WI38 (cell line): Measurements from ENCODE around the gene MTUS2.

Source experiments
- H3K4me3 ChIP-seq: 2 replicates; pipeline ENCODE4 v1.5.1; 2011; ENCODE audit warnings: low read depth, mild to moderate bottlenecking, control low read depth, low read length
- TF ChIP-seq, protein P1 (sequence below): IDR thresholded peaks from 2 replicates; pipeline ENCODE4 v1.5.1; 2012; ENCODE audit warnings: low read depth, mild to moderate bottlenecking, control low read depth, low read length

Gene MTUS2

GRCh38 chr13:28918030-28918429 is 97.9 kb downstream of the MTUS2 start:
- TF ChIP-seq, protein P1, sequence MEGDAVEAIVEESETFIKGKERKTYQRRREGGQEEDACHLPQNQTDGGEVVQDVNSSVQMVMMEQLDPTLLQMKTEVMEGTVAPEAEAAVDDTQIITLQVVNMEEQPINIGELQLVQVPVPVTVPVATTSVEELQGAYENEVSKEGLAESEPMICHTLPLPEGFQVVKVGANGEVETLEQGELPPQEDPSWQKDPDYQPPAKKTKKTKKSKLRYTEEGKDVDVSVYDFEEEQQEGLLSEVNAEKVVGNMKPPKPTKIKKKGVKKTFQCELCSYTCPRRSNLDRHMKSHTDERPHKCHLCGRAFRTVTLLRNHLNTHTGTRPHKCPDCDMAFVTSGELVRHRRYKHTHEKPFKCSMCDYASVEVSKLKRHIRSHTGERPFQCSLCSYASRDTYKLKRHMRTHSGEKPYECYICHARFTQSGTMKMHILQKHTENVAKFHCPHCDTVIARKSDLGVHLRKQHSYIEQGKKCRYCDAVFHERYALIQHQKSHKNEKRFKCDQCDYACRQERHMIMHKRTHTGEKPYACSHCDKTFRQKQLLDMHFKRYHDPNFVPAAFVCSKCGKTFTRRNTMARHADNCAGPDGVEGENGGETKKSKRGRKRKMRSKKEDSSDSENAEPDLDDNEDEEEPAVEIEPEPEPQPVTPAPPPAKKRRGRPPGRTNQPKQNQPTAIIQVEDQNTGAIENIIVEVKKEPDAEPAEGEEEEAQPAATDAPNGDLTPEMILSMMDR, result no peak
- H3K4me3 ChIP-seq, result no peak overlapping the region

- TF ChIP-seq, protein P1, result no peak
- no peak overlapping the region for H3K4me3 ChIP-seq
These were observed 102.2 kb downstream of the MTUS2 start for GRCh38 chr13:28922341-28922740.

GRCh38 chr13:28935104-28935503 is 115.0 kb downstream of the MTUS2 start:
- no peak overlapping the region for H3K4me3 ChIP-seq
- TF ChIP-seq, protein P1, result no peak

DNA sequence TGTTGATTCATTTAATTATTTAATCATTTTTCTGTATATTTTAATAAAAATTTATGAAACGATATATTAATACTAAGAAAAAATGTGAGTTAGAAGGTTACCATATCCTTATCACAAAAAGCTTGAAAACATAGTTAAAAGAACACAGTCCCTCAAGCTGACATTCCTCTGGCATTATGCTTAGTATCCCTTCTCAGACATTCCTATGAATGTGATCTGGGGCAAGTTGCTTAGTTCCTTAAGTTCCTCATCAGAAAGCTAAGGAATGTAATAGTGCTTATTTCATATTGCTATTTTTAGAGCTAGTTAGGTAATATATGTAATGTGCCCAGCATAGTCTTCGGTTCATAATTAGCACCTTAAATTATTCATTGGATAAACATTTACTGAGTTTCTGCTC is 122.8 kb downstream of the MTUS2 start:
- no peak overlapping the region for H3K4me3 ChIP-seq
- TF ChIP-seq, protein P1, result no peak

GRCh38 chr13:28953714-28954418 is 133.7 kb downstream of the MTUS2 start:
- TF ChIP-seq, protein P1, result no peak
- H3K4me3 ChIP-seq, result no peak overlapping the region

GRCh38 chr13:28954419-28954725 is 134.2 kb downstream of the MTUS2 start:
- TF ChIP-seq, protein P1, result no peak
- H3K4me3 ChIP-seq, result no peak overlapping the region

DNA sequence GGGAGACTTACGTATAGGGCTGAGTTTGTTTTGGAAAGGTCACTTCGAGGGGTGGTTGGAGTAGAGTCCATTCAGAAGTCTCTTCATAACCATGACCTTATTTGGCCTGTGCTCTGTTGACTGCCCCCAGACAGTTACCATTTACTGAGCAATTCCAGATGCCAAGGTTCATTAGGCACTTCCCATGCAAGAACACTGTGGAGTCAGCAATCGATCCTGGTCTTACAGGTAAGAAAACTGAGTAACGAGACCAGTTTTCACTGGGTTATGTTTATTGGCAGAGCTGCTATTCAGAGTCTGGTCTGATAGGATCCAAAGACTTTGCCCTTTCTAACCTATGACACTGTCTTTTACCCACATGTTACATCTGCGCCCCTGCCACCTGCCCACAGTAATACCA is 134.7 kb downstream of the MTUS2 start:
- TF ChIP-seq, protein P1, result no peak
- no peak overlapping the region for H3K4me3 ChIP-seq
